HS-5 (cell line): ENCODE results near the gene MFN1.
"Not testable (repeated sequence)": the region's sequence is repeated elsewhere in the genome, so short reads cannot be mapped to it uniquely, and the experiment has no call there.

Source experiments
- DNase-seq: peaks from one replicate; pipeline ENCODE4 v3.0.0-alpha.2; 2012; ENCODE audit warnings: low read depth

Gene MFN1

DNA sequence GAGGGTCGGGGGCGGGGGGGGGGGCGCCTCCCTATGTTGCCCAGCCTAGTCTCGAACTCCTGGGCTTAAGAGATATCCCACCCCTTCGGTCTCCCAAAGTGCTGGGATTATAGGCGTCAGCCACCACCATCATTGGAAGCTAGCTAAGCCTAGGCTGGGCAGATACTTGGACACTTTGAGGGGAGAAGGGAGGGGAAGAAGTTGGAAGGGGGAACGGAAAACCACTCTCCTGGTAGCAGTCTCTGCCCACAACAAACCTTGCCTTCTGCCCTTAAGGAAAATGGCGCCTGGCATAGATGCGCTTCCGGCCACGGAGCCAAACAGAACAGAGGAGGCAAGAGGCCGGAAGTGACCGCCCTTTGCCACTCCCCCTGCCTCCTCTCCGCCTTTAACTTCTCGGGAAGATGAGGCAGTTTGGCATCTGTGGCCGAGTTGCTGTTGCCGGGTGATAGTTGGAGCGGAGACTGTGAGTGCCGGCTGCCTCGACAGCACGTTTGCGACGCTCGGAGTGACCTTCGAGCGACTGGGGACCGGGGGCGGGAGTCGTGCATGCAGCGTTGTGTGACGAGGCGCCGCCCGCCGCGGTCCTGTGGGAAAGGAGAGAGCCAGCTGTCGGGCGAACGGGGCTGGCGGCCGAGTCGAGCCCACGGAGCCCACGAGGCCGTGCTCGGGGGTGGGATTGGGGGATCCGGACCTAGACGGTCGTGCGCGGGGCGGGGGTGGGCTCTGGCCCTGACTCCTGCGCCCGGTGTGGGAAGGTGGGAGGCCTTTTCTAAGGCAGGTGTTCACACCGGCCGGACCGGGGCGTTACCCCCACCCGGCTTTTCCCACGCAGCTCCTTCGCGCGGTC is at the start of gene MFN1:
MFN1 (plus strand) TSS at position 365 of the 850 bp plus-strand sequence. CDS start 1,143 bp downstream, outside the sequence.
- peak; percentile 79 for DNase-seq

DNA sequence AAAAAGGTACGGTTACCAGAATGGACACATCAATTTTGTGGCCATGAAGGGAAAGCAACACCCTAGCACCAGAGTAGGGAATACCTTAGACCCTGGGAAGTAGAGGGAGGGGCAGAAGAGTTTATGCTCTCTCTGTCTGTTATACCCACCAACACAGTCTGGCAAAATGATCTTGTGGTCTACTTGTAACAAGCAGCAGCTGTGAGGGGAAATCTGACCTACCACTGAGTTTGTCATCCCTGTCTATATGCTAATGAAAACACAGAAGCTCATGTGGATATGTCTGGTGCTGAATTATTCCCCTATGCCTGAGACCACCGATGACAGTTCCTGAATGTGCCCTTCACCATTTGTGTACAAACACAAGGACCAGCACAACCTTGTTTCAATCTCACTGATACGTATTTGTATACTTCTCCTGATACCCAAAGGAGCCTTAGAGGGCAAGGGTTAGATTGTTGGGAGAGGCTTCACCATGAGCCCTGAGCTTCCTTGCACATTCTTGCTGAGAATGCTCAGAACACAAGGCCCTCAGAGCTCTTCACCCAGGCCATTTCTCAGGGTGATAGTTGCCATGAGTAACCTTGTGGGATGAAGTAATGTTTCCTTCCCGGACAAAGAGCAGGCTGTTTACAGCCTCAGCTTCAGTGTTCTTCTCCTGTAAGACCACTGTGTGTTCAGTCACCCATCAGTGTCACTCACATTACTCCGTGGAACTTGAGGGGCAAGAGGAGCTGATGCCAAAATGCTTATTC is 49.4 kb upstream of the MFN1 start:
- no peak for DNase-seq

DNA sequence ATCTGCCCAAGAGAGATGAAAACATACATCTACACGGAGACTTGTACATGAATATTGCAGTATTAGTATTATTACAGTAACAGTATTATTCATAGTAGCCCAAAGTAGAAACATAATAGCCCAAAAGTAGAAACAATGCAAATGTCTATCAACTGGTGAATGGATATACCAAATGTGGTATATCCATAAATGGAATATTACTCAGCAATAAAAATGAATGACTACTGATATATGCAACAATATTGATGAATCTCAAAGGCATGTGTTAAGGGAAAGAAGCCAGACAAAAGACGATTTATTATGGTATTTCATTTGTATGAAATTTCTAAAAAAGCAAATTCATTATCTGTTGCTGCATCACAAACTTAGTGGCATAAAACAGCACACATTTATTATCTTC is 48.2 kb upstream of the MFN1 start:
- DNase-seq = no peak

DNA sequence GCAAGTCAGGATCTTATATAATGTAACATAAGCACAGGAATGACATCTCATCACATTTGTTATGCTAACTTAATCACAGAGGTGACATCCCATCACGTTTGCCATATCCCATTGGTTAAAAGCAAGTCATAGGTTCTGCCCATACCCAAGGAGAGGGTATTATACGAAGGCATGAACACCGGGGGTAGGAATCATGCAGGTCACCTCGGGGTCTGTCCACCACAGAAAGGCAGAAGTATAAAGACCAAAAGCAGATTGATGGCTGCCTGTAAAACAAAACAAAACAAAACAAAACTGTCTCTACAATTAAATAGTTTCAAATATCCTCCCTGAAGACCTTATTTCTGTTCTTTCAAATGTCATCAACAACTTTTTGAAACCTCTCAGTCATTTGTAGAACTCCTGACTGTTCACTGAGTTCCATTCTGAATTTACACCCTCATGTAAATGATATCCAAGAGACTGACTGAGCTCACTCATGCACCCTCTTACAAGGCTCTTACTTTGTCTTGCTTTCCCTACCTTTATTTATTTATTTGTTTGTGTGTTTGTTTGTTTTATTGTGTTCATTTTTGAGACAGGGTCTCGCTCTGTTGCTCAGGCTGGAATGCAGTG is 47.4 kb upstream of the MFN1 start:
- DNase-seq = no peak

DNA sequence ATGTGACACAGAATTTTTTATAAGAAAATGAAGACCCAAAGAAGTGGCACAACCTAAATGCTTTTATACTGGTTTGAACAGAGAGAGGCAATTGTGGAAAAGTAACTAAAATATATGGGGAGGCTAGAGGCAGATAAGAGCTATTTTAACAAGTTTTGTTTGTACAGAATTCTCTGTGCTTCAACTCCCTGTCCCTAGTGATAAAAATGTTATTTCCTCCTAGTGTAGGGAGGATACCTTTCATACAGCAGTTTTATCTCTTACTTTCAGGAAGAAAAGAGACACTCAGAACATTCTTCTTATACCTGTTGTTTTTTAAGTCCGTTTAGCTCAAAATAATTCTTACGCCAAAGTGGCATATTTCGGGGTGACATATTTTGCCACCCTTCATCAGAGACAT is 45.9 kb upstream of the MFN1 start:
- no peak for DNase-seq

DNA sequence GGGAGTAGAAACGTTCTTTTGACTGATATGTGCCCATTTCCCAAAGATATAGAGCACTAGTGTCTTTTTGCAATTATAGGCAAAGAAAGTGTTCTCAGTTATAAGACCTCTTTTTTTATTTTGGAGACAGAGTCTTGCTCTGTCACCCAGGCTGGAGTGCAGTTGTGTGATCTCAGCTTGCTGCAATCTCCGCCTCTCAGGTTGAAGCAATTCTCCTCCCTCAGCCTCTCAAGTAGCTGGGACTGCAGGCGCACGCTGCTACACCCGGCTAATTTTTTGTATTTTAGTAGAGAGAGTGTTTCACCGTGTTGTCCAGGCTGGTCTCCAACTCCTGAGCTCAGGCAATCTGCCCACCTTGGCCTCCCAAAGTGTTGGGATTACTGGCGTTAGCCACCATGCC is 45.4 kb upstream of the MFN1 start:
- no peak for DNase-seq

DNA sequence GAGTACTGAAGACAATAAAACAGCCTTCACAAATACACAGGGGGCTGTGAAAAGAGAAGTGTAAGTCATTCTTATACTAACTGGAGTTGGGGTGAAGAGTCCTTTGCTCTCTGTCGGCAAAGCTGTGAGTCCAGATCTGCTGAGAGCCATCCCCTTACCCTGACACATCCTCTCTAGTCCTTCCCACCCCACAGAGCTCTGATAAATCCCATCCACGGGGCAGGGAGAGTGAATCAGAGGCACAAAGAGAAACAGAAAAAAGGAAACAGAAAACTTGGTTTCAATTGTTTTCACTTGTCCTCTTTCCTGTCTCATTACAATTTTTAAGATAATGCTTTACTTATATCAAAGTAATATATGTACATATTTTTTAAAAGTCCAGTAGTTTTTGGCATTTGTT is 42.9 kb upstream of the MFN1 start:
- no peak for DNase-seq

DNA sequence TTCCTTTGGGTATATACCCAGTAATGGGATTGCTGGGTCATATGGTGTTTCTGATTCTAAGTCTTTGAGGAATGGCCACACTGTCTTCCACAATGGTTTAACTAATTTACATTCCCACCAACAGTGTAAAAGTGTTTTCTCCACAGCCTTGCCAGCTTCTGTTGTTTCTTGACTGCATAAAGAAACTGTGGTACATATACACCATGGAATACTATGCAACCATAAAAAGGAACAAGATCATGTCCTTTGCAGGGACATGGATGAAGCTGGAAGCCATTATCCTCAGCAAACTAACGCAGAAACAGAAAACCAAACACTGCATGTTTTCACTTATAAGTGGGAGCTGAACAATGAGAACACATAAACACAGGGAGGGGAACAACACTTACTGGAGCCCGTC is 40.1 kb upstream of the MFN1 start:
- DNase-seq = not testable (repeated sequence)

DNA sequence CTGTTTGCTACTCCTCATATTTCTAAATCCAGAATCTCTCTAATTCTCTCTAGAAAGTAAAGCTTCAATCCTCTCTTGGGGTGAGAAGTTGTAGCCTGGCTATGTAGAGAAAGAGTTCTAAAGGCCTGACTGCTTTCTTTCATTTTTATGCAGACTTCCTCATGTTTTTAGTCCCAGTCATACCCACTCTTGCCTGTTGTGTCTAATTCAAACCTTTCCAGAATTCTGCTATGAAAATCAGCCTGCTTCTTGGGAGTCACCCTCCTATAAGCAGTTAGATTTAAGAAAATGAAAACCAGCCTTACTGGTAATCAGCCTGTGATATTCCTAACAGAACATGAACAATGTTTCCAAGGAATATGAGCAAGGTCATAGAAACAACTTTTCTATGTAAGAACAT is 39.5 kb upstream of the MFN1 start:
- DNase-seq = no peak

DNA sequence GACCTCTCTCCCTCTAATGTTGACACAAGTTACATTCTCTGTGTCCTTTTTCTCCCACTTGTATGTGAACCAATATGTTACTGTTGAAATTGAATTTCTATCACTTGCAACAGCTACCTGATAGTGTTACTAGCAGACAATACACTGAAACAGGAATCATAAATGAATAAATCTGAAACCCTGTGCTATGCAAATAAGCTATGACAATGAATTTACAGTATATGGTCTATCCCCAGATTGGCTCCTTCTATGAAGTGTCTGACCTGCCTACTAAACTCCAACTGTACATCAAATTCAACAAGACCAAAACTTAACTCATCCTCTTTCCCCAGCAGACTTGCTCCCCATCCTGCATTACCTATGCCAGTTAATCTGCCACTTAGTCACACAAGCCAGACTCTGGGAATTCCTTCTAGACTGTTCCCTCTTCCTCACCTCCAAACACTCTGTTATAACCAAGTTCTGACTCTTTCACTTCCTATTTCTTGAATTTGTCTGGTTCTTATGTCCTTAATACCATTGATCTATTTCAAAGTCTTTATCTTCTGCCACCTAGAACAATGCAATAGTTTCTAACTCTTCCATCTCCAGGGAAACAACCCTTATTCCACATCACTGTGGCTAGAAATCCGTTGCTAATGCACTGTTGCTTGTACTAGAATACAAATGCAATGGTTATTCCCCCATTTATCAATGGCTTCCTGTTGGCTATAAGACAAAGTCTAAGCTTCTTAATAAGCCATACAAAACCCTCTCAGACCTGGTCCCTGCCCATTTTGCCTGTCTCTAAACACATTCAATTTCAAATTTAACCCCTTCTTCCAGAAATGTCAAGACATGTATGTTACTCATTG is 38.1 kb upstream of the MFN1 start:
- no peak for DNase-seq

DNA sequence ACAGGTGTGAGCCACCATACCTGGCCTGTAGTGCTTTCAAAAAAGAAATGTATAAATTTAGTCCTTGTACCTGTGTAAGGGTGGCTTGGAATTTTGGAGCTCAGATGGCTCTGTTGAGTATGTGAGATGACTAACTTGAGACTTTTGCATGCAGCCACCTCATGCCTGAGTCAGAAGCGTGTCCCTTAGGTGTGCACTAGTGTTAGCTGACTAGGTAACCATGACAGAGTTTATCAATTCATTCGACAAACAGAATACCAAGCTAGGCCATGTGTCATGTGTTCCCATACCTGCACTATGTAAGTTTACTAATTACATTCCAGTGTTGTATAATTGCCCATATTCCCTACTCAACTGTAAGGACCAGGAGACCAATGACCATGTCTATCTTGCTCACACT is 28.6 kb upstream of the MFN1 start:
- DNase-seq = no peak

DNA sequence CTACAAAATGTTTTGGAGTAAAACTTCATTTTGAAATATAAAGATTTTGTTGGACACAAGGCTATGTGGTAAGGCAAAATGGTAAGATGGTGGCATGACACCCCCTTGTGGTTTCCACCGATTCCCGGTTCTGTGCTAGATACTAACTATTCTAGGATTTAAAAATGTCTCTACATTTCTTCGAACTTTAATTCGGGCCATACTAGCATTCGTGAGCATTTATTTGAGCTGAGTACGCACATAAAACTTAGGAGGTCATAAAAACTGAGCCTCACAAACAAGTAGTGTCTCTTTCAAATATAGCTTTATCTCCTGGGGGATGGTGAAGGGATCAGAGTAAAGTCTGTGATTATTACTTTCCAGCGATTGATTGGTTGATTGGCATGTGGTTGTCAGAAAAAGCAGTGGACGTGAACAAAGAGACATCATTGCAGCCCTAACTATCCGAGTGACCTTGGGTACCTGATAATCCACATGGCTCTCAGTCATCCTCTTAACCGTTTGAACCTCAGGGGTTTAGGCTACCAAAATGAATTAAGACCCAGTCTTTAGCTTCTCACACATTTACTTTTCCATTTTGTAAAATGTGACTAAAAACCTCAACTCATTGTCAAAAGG is 25.7 kb upstream of the MFN1 start:
- peak; percentile 34 for DNase-seq

DNA sequence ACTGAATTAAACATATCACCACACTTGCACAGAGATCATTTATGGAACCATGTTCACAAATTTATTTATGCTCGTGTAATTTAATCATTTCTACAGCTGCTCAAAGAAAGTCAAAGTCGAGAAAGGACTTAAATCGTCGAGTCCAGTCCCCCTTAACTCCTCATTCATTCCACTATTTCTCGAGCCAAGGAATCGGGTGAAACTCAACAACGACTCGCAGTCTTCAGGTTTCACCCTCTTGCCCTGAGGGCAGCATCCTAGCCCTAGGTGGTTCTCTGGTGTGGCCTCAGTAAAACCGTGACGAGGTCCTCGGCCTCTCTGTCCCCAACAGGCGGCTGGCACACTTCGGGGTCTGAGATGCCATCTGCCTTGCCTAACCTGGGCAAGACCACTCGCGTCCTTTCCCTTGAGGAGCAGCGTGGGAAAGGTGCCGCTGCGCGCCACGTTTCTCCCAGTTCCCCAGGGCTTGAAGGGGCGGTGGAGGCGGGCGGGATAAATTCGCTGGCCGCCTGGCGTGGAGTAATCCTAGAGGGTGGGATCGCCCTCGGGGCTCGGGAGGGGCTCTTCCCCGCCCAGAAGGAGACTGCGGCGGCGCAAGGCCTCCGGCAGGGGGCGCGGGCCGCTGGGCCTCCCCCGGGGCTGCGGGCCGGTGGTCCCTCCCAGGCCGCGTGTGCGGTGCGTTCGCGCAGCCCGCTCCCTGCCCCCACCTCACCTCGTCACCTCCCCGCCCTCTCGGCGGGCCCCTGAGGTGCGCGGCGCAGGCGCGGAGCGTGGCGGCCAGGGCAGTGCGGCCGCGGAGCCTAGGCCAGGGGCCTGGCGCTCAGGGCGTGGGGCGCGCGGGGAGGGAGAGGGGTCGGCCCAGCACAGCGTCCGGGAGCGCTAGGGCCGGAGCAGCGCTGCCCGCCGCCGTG is 25.0 kb upstream of the MFN1 start, which contains the start of gene ZNF639:
ZNF639 (plus strand) TSS at position 746 of the 911 bp plus-strand sequence. CDS start 5,263 bp downstream, outside the sequence.
- peak; percentile 50 for DNase-seq

DNA sequence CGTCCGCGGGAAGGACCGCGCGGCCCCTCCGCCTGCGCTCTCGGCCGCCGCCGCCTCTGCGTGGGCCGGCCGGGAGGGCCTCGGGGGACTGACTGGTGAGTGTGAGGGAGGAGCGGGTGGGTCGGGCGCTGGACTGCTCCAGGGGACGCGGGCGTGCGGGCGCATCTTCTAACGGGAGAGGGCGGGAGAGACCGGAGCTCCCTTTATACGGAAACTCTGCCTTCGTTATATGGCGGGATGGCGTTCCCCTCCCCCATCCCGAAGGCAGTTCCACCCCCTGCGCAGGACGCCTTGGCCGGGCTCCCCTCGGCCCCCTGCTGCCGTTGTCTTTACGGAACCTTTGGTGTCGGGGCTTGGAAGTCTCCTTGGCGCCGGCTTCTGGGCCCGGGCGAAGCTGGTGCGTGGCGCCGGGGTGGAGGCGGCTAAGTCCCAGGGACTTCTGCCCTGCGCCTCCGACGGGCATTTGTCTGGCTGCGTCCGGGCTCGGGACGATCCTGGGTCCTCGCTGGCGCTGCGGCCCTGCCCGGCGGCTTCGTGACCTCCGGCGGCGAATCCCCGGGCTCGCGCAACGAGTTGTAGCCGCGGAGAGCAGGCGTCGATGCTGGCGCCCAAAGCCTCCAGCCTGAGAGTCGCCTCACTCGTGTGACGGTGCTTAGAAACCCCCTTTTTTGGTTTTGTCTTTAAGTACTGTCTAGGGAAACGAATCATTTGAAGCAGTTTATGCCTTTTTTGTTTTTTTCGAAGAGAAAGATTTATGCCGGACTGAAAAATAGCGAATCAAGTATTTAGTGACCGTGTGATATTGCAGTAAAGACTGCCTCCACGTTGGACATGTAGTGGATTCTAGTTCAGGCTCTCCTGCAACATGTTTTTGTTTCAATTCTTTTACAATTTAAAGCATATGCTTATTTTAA is 24.1 kb upstream of the MFN1 start:
- DNase-seq = peak; percentile 38

DNA sequence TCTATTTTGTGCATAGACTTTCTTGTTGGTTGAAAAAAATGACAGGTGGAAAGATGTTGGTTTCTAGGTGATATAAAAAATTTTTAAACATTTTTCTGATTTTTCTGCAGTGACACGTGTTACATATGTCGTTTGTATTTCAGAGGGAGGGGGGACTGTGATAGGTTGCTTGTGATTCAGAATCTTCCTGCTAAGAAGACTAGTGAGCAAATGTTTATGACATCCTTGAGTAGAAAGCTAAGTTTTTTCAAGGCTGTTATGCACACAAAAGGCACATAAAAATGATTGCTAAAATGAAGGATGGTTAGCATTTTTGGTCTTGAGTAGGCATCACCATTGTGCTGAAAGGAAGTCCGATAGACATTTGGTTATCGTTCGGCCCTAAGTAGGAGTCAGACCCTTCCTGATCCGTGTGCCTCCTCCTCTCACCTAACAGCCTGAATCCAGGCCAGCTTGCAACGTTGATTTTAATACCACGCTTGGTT is 23.2 kb upstream of the MFN1 start:
- DNase-seq = no peak

DNA sequence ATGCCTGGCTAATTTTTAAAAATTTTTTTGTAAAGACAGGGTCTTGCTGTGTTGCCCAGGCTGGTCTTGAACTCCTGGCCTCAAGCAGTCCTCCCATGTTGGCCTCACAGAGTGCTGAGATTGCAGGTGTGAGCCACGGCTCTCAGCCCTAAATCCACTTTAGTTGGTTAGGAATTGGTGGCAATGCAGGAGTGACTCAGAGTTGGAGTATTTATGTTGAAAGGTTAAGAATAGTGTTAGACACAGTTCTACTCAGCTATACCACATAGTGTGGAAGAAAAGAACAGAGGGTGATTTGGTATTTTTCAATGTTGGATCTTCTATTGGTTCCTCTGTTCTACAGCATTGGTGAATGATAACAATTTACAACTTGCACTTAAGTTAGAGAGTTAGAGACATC is 17.1 kb upstream of the MFN1 start:
- DNase-seq = no peak

DNA sequence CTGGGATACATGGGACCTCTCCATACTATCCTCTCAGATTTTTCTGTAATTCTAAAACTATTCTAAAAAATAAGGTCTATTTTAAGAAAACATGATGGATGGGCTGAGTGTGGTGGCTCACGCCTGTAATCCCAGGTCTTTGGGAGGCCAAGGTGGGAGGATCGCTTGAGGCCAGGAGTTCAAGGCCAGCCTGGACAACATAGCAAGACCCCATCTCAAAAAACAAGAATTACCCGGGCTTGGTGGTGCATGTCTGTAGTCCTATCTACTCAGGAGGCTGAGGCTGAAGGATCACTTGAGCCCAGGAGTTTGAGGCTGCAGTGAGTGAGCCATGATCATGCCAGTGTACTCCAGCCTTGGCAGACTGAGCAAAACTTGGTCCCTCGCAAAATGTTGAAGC is 15.3 kb upstream of the MFN1 start:
- DNase-seq = no peak

DNA sequence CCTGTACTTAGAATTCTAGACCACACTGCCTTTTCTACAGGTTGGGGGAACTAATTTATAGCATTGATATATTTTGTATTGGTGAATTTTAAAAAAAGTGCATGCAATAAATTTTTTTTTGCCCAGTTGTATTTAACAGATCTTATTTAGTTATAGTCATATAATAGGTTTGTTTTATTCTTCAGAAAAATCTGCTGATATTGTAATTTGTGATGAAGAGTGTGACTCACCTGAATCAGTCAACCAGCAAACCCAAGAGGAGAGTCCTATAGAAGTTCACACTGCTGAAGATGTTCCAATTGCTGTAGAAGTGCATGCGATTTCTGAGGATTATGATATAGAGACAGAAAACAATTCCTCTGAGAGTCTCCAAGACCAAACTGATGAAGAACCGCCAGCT is 14.4 kb upstream of the MFN1 start:
- no peak for DNase-seq

DNA sequence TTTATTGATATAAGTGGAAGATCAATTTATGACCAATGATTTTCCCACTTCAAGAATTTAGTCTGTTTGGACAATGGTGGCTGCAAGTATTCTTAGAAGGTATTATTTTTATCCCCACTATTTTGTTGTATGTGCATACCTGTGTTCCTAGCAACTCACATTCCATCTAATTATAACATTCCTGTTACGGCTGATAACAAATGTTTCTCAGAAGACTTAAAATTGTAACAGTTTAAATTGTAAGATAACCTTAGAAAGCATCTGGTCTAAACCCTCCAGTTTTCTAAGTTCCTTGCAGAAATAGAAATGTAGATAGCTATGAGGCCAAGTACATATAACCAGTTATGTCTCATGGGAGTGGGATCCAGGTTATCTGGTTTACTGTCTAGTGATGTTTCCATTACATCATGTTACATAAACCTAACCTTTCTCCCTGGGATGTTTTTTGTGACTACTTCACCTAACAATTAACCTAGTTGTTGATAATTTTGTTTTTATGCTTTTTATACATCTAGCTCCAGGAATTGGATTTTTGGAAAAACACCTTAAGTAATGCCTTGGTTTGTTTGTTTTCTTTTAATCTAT is 11.1 kb upstream of the MFN1 start:
- no peak for DNase-seq
